HG03135 (cell line): Measurements from ENCODE around the gene CMTM8.

Experiments used
- ATAC-seq: cut with Tn5 transposase; IDR thresholded peaks from one replicate; pipeline ENCODE4 v1.9.1; 2021; ENCODE audit warnings: mild to moderate bottlenecking, moderate library complexity; ENCODE audit not compliant: unreplicated experiment

The CMTM8 gene

DNA sequence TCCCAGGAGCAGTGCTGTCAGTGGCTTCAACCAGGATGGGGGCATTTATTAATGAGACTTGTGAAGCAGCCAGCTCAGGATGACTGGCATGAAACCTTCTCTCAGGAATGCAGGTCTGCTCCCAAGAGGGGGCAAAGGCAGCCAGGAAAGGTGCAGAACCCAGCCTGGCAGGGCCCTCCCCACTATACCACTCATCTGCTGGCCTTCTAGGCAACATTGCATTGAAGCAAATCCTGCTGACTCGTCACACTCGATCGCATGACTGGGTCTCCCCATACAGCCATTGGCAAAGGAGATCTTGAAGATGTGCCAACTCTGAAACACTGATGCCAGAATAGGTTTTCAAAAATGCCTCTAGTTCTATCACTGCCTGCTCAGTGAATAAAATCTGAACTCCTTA, 87.4 kb downstream of the CMTM8 start:
- ATAC-seq = no peak

DNA sequence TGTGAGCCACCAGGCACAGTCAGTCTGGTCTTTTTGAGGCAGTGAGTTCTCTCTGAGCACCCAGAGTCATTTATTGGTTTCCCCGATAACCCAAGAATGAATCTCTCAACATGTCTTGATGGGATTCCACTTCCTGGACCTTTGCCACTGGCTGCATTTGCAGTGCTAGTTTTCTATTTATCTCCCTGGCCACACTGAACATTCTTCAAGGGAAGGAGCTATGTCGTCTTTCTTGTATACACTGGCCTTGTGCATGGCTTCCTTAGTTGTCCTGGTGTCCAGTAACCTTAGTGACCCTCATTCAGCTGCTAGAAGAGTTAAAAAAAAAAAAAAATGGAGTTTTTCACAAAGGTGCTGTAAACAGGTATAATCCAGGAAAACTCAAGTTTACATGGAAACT, 88.3 kb downstream of the CMTM8 start:
- ATAC-seq = no peak

DNA sequence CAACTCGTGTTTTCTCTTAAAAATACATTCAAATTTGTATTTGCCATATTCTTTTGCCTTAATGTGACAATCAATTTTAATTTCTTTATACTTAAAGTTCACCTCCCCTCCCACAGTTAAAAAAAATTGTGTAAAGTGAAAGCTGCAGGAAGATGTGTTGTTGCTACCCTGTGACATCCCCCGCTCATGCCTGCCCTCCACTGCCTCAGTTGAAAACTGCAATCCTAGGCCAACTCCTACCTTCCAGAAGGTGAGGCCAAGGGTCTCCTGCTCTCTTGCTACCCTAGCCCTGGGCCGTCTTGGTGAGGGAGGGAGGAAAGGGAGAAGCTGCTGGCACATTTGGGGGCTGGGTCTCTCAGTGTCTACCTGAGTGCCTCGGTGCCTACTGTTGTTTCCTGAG, 96.2 kb downstream of the CMTM8 start:
- no peak for ATAC-seq

DNA sequence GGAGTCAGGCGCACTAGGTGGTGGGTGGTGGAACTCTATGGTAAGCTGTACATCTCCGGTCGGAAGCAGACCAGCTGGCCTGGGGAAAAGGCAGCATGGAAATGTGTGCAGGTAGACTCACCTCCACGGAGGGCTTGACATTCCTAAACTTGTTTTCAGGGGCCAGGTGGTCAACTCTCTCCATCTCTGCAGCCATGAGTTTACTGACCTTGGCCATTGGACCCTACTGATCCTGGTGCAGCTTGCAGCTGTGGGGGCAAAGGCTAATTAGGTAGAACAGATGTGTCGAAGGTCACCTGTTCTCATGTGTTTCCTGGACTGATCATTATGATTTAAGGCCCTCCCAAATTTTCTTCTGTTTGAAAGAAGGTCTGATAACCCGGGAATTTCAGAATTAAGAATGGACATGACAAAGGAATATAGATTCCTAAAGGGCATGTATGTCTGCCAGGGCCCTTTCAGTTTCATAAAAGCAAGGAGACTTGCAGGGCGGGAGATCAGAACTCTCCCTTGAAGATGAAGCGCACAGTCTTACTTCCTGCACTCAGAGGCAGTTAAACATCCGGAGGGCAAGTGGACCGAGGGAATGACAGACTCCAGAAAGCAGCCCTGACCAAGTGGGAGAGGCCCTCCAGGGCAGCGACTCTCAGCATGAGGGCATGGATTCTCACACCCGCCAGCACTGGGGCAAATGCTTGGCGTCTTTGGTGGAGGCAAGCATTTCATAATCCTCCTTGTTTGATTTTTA, 97.1 kb downstream of the CMTM8 start:
- no peak for ATAC-seq

- no peak for ATAC-seq
Measured at GRCh38 chr3:32336113-32336498, 97.6 kb downstream of the CMTM8 start.

DNA sequence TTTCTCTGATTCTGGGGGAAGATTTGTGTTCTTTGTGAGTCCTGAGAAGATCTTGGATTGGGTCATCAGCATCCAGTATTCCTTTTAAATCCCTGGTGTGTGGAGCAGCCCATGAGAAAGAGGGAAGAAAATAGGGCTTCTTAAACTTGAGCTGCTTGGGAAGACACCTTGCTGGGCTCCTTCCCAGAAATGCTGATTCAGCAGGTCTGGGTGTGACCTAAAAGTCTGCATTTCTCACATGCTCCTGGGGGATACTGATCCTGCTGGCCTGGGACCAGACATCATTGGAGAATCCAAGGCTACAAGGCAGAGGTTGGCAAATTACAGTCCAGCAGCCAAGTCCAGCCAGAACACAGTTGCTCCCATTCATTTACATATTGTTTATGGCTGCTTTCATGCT, 99.0 kb downstream of the CMTM8 start:
- ATAC-seq = no peak

DNA sequence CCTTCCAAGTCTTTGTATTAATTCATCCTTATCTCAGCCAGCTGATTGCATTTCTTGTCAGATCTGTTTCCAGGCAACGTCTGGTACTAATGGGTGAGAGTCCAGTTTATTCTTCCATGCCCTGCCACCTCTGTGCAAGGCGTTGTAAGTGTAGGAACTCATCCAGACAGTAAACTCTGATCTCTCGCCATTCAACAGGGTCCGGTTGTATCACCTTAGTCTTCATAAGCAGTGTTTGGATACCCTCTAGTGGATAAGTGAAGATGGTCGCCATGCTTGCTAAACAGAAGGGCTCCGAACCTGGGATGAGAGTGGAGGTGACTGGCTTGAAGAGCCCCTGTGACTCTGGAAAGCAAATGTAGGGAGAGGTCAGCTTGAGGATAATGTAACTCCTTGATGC, 101.6 kb downstream of the CMTM8 start:
- no peak for ATAC-seq

GRCh38 chr3:32340611-32341365, 102.3 kb downstream of the CMTM8 start:
- ATAC-seq = no peak

- ATAC-seq = no peak
Measured at GRCh38 chr3:32347343-32348125, 109.1 kb downstream of the CMTM8 start.

DNA sequence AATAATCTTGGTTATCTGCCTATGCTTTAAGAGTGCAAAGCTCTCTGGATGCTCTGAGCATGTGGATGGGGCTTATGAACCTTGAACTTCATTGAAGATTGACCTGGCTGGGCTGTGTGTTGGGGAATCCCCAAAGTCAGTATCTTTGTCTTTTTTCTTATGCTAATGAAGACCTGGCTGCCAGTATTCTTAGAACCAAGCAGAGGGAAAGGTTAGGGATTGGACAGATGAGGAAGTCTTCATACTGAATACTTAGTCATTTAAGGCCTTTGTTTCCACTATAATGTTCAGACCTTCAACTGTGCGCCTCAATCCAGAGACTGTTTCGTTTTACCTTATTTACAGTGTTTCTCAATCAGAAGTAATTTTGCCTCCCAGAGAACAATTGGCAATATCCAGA, 110.7 kb downstream of the CMTM8 start:
- ATAC-seq = no peak

- ATAC-seq = no peak
Measured at GRCh38 chr3:32352563-32352962, 114.1 kb downstream of the CMTM8 start.

DNA sequence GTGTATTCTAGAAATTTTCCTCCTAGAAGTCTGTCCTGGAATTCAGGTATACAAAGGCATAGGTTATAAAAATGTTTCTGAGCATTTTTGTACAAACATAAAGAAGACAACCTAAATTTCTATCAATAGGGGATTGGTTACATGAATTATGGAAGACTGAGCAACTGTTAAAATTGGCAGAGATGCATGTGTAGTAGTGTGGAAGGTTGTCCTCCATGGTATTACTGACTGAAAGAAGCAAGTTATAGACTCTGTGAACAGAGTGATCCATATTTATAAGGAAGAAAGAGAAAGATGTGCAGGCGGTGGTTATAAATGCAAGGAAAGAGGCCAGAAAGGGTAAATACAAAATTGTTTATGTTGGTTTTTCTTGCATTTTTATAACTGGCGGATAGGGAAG, 114.9 kb downstream of the CMTM8 start:
- ATAC-seq = no peak

DNA sequence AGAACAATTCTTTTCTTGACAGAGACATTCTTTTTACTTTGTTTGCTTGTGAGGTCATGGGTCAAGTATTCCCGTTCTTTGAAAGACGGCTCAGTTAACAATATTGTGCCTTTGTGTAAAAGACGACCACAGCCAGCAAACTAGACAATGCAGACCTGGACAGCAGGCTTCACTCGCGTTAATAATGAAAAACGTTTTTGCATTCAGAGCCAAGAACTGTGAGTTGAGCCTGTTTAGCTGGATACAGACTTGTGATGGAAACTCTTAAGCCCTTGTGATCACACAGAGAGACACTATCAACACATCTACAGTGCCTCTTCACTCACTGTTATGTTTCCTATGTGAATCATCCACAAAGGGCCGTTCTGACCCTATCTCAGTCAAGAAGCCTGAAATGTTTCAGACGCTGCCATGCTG, 115.9 kb downstream of the CMTM8 start:
- ATAC-seq = no peak

GRCh38 chr3:32355751-32356291, 117.3 kb downstream of the CMTM8 start:
- ATAC-seq = no peak

DNA sequence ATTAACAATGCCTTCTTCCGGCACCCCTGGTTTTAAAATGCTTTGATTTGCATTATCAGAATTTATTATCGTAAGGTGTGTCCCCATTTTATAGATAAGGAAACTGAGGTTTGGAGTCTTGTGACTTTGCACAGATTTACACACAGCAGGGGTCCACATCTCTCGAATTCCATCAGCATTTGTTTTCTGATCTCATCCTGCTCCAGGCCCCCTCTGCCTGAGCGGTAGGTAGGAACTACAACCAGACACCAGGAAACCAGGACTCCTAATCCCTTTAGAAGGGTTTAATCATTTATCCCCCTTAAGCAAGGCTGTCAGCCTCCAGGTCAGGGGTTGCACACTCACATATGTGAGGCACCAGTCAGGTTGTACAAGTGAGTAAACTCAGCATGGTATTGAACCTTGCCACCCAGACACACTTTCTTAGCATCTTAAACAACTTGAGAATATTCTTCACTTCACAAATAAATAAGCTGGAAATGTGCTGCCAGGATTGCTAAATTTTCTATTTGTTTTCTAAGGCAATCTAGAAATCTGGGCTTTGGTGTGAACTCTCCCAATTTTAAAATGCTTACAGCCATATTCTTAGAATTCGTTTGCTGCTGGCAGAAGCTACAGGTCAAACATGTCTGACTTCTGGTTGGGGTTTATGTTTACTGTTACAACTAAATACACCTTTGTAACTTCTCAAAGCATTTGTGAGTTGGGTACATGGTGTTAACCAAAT, 121.4 kb downstream of the CMTM8 start:
- ATAC-seq = no peak

- ATAC-seq = no peak
Measured at GRCh38 chr3:32360493-32360827, 122.0 kb downstream of the CMTM8 start.

GRCh38 chr3:32366638-32367397, 128.3 kb downstream of the CMTM8 start:
- ATAC-seq = no peak

- ATAC-seq = no peak
Measured at GRCh38 chr3:32367442-32367841, 129.0 kb downstream of the CMTM8 start.

- no peak for ATAC-seq
Measured at GRCh38 chr3:32371461-32372212, 133.2 kb downstream of the CMTM8 start.

DNA sequence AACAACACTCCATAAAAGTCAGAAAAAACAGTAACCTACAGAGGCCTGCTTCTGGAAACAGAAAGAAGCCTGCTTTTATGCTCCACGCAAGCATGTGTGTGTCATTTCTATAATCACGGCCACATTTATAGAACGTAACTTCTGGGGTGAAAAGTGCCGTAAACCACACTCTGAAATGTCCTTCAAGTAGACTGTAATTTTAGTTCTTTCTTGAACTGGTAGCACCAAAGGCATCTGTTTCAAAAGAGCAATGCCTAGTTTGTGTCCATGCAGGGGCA, 133.7 kb downstream of the CMTM8 start:
- no peak for ATAC-seq
